Measurements from ENCODE around the gene HTR3B. TPM values are rescaled to one million over a fixed set of nuclear protein-coding genes. Genes with fewer than 3 reads are reported as not detected.

HTR3B gene
- total RNA-seq, 2 donors from 2014 or later = not detected

DNA sequence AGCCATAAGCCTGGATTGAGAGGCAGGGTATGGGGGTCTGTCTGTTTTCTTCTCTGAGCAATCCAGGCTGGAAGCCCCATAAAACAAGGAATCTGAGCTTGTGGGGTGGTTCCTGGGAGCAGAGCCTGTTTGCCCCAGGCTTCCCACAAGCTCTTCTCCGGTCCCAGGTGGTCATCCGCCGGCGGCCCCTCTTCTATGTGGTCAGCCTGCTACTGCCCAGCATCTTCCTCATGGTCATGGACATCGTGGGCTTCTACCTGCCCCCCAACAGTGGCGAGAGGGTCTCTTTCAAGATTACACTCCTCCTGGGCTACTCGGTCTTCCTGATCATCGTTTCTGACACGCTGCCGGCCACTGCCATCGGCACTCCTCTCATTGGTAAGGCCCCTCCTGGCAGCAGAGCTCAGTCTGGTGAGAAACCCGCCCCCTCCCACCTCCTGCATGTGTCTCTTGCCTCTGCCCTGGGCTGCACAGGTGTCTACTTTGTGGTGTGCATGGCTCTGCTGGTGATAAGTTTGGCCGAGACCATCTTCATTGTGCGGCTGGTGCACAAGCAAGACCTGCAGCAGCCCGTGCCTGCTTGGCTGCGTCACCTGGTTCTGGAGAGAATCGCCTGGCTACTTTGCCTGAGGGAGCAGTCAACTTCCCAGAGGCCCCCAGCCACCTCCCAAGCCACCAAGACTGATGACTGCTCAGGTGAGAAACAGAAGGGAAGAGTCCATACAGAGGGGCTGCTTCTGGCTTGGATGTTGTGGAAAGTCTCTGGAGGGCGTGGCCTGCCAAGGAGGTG lies 82.0 kb downstream of the HTR3B start:
- Histone ChIP-seq H3K27me3 (no peaks in the 10 kb centered on the region), H3K9me3 (no peaks in the 10 kb centered on the region), H3K9ac (ENCODE audit: low read depth in 2 of 2, low read length in 2 of 2) (no peak overlapping the region), H3K27ac (no peak overlapping the region), H3K4me1 (no peaks in the 10 kb centered on the region), H3K36me3 (no peaks in the 10 kb centered on the region), H3K4me3 (no peak overlapping the region)
- intact Hi-C loops (cut with DNase I) = no loop called here
- TF ChIP-seq CTCF (IDR thresholded peaks at IDR 0.05) = no peak
- DNase-seq = no peak

GRCh38 chr11:113989381-113989780 lies 84.8 kb downstream of the HTR3B start:
- no peak overlapping the region for H3K27ac ChIP-seq
- no peak overlapping the region for H3K9ac ChIP-seq (ENCODE audit: low read depth in 2 of 2, low read length in 2 of 2)
- no peaks in the 10 kb centered on the region for H3K9me3 ChIP-seq
- no peak for DNase-seq
- H3K27me3 ChIP-seq = no peaks in the 10 kb centered on the region
- no peak for TF ChIP-seq CTCF (IDR thresholded peaks at IDR 0.05)
- no peak overlapping the region for H3K4me3 ChIP-seq
- no peaks in the 10 kb centered on the region for H3K36me3 ChIP-seq
- H3K4me1 ChIP-seq = no peaks in the 10 kb centered on the region
- intact Hi-C loops (cut with DNase I) = no loop called here

DNA sequence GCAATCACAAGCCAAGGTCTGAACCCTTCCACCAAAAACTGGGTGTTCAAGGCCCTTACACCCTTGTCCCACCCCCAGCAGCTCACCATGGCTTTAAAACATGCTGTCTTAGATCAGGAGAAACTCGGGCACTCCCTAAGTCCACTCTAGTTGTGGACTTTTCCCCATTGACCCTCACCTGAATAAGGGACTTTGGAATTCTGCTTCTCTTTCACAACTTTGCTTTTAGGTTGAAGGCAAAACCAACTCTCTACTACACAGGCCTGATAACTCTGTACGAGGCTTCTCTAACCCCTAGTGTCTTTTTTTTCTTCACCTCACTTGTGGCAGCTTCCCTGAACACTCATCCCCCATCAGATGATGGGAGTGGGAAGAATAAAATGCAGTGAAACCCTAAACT lies 85.3 kb downstream of the HTR3B start:
- H3K4me1 ChIP-seq = no peaks in the 10 kb centered on the region
- no peaks in the 10 kb centered on the region for H3K9me3 ChIP-seq
- intact Hi-C loops (cut with DNase I) = loop anchor here (10.0 kb wide), 1 partner anchor 95 kb away; no protein-coding TSS in a partner anchor
- no peaks in the 10 kb centered on the region for H3K36me3 ChIP-seq
- no peak for DNase-seq
- no peak overlapping the region for H3K4me3 ChIP-seq
- H3K27ac ChIP-seq = no peak overlapping the region
- no peak overlapping the region for H3K9ac ChIP-seq (ENCODE audit: low read depth in 2 of 2, low read length in 2 of 2)
- TF ChIP-seq CTCF (IDR thresholded peaks at IDR 0.05) = no peak
- H3K27me3 ChIP-seq = no peaks in the 10 kb centered on the region

DNA sequence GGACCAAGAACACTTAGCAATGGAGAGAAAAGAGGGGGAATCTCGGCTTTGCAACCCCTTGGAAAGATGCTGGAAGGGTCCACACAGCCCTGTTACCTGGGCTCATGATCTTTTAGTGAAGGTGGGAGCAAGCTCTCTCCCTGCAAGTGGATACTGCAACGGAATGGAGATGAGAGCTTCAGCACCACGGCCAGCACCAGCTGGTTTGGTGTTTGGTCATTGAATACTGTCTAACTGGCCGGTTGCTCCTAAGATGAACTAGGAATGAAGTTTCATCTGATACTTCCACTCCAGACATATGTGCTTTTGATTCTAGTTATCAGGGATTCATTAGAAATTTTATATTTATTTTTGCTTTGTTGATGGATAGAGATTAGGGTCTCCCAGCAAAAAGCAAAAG lies 86.6 kb downstream of the HTR3B start:
- intact Hi-C loops (cut with DNase I) = loop anchor here (10.0 kb wide), 1 partner anchor 96 kb away; no protein-coding TSS in a partner anchor
- Histone ChIP-seq H3K27ac (no peak overlapping the region), H3K36me3 (no peaks in the 10 kb centered on the region), H3K27me3 (no peaks in the 10 kb centered on the region), H3K9ac (ENCODE audit: low read depth in 2 of 2, low read length in 2 of 2) (no peak overlapping the region), H3K9me3 (no peaks in the 10 kb centered on the region), H3K4me1 (no peaks in the 10 kb centered on the region), H3K4me3 (no peak overlapping the region)
- no peak for DNase-seq
- no peak for TF ChIP-seq CTCF (IDR thresholded peaks at IDR 0.05)

DNA sequence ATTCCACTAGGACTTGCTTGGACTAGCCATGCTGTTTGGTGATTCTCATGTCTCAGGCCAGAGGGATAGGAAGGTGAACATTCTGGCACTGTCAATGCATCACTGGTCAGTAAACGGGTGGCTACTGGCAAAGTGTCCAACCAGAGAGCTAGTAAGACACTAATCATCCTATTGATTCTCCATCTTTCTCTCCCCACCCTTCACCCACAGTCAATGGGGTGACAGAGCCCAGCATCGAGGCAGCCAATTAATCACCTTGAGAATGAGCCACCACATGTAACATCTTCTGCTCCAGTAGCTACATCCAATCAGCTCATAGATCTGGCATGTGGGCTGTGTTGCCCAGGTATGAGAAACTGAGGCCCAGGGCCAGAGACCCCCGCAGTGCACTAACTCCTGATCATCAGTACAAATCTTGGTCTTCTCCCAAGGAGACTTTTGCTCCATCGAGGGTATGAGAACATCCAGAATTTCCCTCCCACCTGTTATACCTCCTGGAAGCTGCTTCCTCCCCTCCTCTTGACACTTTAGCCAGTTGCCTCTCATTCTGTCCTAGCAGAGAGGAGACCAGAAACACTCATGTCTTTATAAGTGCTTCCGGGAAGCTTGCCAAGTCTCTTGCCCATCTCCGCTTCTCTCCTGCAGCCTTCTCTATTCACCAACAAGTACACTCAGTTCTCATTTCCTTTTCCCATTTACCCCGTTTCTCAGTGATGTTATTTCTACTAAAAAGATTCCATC lies 87.3 kb downstream of the HTR3B start:
- Histone ChIP-seq H3K9me3 (no peaks in the 10 kb centered on the region), H3K9ac (ENCODE audit: low read depth in 2 of 2, low read length in 2 of 2) (no peak overlapping the region), H3K4me3 (no peak overlapping the region), H3K27ac (no peak overlapping the region), H3K36me3 (no peaks in the 10 kb centered on the region), H3K4me1 (no peaks in the 10 kb centered on the region), H3K27me3 (no peaks in the 10 kb centered on the region)
- intact Hi-C loops (cut with DNase I) = loop anchor here (10.0 kb wide), 1 partner anchor 97 kb away; no protein-coding TSS in a partner anchor
- DNase-seq = no peak
- no peak for TF ChIP-seq CTCF (IDR thresholded peaks at IDR 0.05)
